Naive B cell (primary cell): ENCODE results near the gene TSGA10. TPM values are rescaled to one million over a fixed set of nuclear protein-coding genes. Genes with fewer than 3 reads are reported as not detected.
"Not testable (repeated sequence)": the region's sequence is repeated elsewhere in the genome, so short reads cannot be mapped to it uniquely, and the experiment has no call there.

Experiments used
- ATAC-seq, 2 donors: fragments of 150-1000 bp; cut with Tn5 transposase; 2 replicates each; pipeline ENCODE4 v1.10.0; 2021; ENCODE audit warnings: low read depth in 2 of 2, mild to moderate bottlenecking in 2 of 2, moderate library complexity in 2 of 2
- DNase-seq: peaks from one replicate; pipeline ENCODE4 v3.0.0; 2022
- H3K27ac Mint-ChIP-seq, 6 donors: one replicate each; pipeline ENCODE4 v1.8.0; 2020 to 2022; ENCODE audit warnings: mild to moderate bottlenecking in 6 of 6, mixed read lengths in 6 of 6, moderate library complexity in 5 of 6, inconsistent platforms in 2 of 6
- H3K27me3 Mint-ChIP-seq, 3 donors: one replicate each; pipeline ENCODE4 v1.8.0; 2021 to 2022; ENCODE audit warnings: mixed read lengths in 3 of 3, mild to moderate bottlenecking in 1 of 3
- H3K36me3 Mint-ChIP-seq, 2 donors: one replicate each; pipeline ENCODE4 v1.8.0; 2020 to 2022; ENCODE audit warnings: mixed read lengths in 2 of 2, inconsistent platforms in 1 of 2, mild to moderate bottlenecking in 1 of 2
- H3K4me1 Mint-ChIP-seq, 3 donors: one replicate each; pipeline ENCODE4 v1.8.0; 2020 to 2022; ENCODE audit warnings: mixed read lengths in 3 of 3, inconsistent platforms in 1 of 3, mild to moderate bottlenecking in 1 of 3, moderate library complexity in 1 of 3
- H3K4me3 Mint-ChIP-seq, 8 donors: one replicate each; pipeline ENCODE4 v1.8.0; 2020 to 2022; ENCODE audit warnings: mild to moderate bottlenecking in 8 of 8, mixed read lengths in 8 of 8, moderate library complexity in 8 of 8, inconsistent platforms in 2 of 8
- H3K9me3 Mint-ChIP-seq, 7 donors: one replicate each; pipeline ENCODE4 v1.8.0; 2020 to 2022; ENCODE audit warnings: mixed read lengths in 7 of 7, mild to moderate bottlenecking in 5 of 7, inconsistent platforms in 2 of 7, moderate library complexity in 1 of 7
- polyA plus RNA-seq, 6 donors: library from polyadenylated mRNA; unstranded; fragments of 300-500 nt; fragmentation: Illumina TruSeq; gene quantifications; one replicate each; pipeline ENCODE4 v1.2.3, GENCODE V29; 2021; ENCODE audit warnings: low read depth in 6 of 6

The TSGA10 gene
- polyA plus RNA-seq, 6 donors from 2014 or later, result 17.2 to 42.2 (median 21.9) TPM

DNA sequence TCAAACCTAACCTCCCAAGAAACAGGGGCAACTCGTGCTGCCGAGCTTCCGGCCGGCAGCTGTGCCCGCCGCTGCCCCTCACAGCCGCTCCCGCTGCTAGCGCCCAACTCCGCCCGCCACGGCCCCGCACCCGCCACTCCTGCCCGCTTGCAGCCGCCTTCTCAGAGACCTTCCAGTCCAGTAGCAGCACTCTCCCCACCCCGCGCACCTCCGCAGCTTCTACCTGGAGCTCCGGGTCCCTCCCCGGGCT lies 14.0 kb downstream of the TSGA10 start:
- Mint-ChIP-seq H3K36me3 (peaks cover 4 to 5% of the 10 kb centered on the region in 2 donors), H3K4me1 (peaks cover 8 to 13% (median 12%) of the 10 kb centered on the region in 3 donors), H3K4me3 (peak overlapping the region; percentile 87 to 98 (median 98)), H3K27ac (peak overlapping the region; percentile 98 to 100 (median 99)), H3K27me3 (no peaks in the 10 kb centered on the region), H3K9me3 (peaks cover 0 to 2% (median 0%) of the 10 kb centered on the region in 7 donors)
- ATAC-seq (no peak), DNase-seq (no peak)

DNA sequence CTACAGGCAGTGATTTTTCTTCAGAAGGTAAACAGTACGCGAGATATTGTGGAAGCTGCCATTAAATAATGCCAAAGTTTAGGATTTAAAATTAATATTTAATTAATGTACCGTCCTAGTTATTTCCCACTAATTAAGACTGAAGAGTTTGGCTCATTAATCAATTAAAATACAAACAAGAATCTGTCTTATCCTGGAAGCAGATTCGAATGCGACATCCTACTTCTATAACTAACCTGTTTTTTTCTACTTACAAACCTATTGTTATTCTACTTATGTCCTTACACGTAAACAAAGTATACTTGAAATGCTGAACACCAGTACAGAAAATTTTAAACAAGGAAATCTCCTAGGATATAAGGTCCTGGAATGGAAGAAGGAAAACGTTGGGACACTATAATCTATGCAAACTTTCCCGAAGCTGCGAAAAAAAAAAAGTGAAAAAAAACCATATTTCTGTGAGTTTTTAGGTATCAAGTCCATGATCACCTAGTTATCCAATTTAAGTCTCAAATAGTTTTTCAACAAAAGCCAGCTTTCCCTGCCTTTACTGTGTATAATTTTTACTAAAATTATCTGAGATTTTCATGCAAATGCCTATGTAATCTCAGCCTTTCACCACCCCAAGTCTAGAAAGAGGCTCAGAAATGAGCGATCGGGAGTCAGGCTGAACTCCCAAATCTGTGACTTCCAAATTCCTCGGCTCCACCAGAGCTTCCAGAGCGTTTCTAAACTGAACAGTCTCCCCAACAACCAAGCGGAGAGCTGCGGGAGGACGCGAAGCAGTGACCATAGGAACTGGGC lies 14.5 kb downstream of the TSGA10 start:
- no peak for DNase-seq
- peak overlapping the region; percentile 87 to 98 (median 98) for H3K4me3 Mint-ChIP-seq

DNA sequence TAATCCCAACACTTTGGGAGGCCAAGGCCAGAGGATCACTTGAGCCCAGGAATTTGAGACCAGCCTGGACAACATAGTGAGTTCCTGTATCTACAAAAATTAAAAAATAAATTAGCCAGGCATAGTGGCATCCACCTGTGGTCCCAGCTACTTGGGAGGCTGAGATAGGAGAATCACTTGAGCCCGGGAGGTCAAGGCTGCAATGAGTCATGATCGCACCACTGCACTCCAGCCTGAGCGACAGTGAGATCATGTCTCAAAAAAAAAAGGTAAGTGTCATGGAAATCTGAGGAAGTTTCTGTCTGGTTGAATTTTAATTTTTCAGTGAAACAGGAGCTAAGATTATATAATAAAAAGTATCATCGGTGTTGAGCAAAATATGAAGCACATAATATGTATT lies 15.7 kb downstream of the TSGA10 start:
- DNase-seq, result no peak
- peaks cover 8 to 15% (median 13%) of the 10 kb centered on the region in 3 donors for H3K4me1 Mint-ChIP-seq
- peaks cover 2 to 5% (median 3%) of the 10 kb centered on the region in 7 donors for H3K9me3 Mint-ChIP-seq
- H3K36me3 Mint-ChIP-seq, result peaks cover 4 to 11% of the 10 kb centered on the region in 2 donors
- H3K27ac Mint-ChIP-seq, result peak overlapping the region in 1 of 6 donors; percentile 54
- no peaks in the 10 kb centered on the region for H3K27me3 Mint-ChIP-seq
- H3K4me3 Mint-ChIP-seq, result peak overlapping the region in 2 of 8 donors; percentile 95 to 98
- no peak for ATAC-seq

More for the DNA sequence above, 14.5 kb downstream of the TSGA10 start:
- Mint-ChIP-seq H3K4me1 (peaks cover 8 to 13% (median 12%) of the 10 kb centered on the region in 3 donors), H3K36me3 (peaks cover 4 to 5% of the 10 kb centered on the region in 2 donors), H3K27me3 (no peaks in the 10 kb centered on the region), H3K27ac (peak overlapping the region; percentile 98 to 100 (median 99)), H3K9me3 (peaks cover 0 to 2% (median 0%) of the 10 kb centered on the region in 7 donors)
- ATAC-seq, result no peak

DNA sequence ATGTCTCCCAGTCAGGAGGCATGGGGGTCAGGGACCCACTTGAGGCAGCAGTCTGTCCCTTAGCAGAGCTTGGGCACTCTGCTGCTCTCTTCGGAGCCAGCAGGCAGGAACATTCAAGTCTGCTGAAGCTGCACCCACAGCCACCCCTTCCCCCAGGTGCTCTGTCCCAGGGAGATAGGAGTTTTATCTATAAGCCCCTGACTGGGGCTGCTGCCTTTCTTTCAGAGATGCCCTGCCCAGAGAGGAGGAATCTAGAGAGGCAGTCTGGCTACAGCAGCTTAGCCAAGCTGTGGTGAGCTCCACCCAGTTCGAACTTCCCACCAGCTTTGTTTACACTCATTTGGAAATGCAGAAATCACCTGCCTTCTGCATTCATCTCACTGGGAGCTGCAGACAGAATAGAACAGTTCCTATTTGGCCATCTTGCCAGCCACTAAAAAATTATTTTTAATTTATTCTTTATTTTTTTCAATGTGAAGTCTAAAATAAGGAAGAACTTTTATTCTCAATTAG lies 19.6 kb downstream of the TSGA10 start:
- H3K36me3 Mint-ChIP-seq, result peaks cover 4 to 28% of the 10 kb centered on the region in 2 donors
- not testable (repeated sequence) for H3K4me1 Mint-ChIP-seq, ATAC-seq, DNase-seq, H3K4me3 Mint-ChIP-seq, H3K27me3 Mint-ChIP-seq
- H3K9me3 Mint-ChIP-seq, result peaks cover 9 to 42% (median 33%) of the 10 kb centered on the region in 7 donors
- peak overlapping the region in 1 of 6 donors; percentile 11 for H3K27ac Mint-ChIP-seq

DNA sequence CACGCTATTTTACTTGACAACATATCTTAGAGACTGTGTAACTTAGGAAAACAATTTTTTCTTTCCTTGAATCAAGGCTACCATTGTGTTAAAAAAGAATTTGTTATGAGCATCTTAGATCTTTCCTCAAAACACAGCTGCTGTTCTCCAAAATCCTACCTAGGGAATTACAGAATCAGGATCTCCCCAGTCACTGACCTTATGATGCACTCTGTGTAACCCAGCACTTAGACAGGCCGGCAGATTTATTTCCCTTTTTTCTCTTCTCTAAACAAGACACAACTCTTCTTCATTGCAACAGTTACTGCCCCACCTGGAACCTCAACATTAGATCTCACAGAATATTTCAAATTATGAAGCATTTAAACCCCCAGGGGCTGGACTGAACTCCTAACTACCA lies 26.8 kb downstream of the TSGA10 start:
- H3K9me3 Mint-ChIP-seq, result peaks cover 17 to 50% (median 39%) of the 10 kb centered on the region in 7 donors
- no peaks in the 10 kb centered on the region for H3K27me3 Mint-ChIP-seq
- no peak overlapping the region for H3K4me3 Mint-ChIP-seq
- no peak for ATAC-seq
- H3K27ac Mint-ChIP-seq, result no peak overlapping the region
- H3K36me3 Mint-ChIP-seq, result peaks cover 31 to 42% of the 10 kb centered on the region in 2 donors
- no peak for DNase-seq
- no peaks in the 10 kb centered on the region for H3K4me1 Mint-ChIP-seq

DNA sequence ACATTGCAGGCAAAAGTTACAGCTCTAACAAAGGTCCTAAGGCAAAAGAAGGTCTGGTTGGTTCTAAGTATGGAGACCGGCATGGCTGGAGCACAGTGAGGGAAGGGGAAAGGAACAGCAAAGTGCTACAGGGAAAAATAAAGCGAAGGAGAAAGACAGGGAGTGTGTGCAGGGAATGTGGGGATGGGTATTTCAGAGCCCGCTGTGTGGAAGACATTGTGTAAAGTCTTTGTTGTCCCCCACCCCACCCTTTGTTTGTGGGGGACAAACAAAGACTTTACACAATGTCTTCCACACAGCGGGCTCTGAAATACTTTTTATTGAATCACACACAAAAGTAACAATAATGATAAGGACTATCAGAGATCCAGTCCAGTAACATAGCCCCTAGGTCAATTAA lies 42.1 kb downstream of the TSGA10 start:
- no peaks in the 10 kb centered on the region for H3K4me1 Mint-ChIP-seq
- peak overlapping the region in 1 of 6 donors; percentile 86 for H3K27ac Mint-ChIP-seq
- H3K36me3 Mint-ChIP-seq, result peaks cover 0 to 8% of the 10 kb centered on the region in 2 donors
- DNase-seq (no peak), ATAC-seq (no peak)
- no peaks in the 10 kb centered on the region for H3K9me3 Mint-ChIP-seq
- H3K4me3 Mint-ChIP-seq, result no peak overlapping the region
- H3K27me3 Mint-ChIP-seq, result peaks cover 0 to 5% (median 0%) of the 10 kb centered on the region in 3 donors

DNA sequence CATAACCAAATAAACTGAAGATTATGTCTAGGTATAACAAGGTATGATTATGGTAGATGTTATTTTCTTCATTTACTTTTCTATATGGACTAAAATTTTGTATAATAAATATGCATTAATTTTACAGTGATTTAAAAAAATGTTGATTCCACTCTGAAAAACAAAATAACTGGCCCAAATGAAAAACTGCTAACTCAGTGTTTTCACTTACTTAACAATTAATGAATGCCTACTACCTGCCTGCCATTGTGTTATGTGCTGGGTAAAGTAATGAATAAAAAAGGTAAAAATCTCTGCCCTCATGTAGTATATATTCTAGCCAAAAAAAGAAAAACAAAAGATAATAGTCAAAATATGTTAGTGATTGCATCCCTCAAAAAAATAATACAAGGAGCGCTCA lies 42.8 kb downstream of the TSGA10 start:
- Mint-ChIP-seq H3K27ac (no peak overlapping the region), H3K4me3 (no peak overlapping the region), H3K36me3 (peaks cover 0 to 8% of the 10 kb centered on the region in 2 donors), H3K9me3 (no peaks in the 10 kb centered on the region), H3K27me3 (peaks cover 0 to 5% (median 0%) of the 10 kb centered on the region in 3 donors), H3K4me1 (no peaks in the 10 kb centered on the region)
- ATAC-seq (no peak), DNase-seq (no peak)

DNA sequence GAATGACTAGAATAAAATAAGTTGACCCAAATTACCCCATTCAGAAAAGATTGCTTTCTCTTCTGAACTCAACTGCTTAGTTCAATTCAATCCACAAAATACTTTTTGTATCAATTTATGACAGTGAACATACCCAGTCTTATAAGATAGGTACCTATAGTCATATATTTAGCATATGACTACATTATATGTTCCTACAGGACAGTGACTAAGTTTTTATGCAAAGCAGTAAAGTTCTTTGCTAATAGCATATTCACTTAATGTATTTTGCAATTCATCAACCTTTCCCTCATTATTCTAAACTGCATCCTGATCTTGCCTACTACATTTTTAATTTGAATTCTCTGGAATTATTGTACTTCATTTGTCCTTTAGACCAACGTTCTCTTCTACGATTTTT lies 43.5 kb downstream of the TSGA10 start:
- Mint-ChIP-seq H3K27ac (no peak overlapping the region), H3K36me3 (peaks cover 0 to 8% of the 10 kb centered on the region in 2 donors), H3K9me3 (no peaks in the 10 kb centered on the region), H3K27me3 (peaks cover 0 to 5% (median 0%) of the 10 kb centered on the region in 3 donors), H3K4me1 (no peaks in the 10 kb centered on the region), H3K4me3 (no peak overlapping the region)
- ATAC-seq, result no peak
- no peak for DNase-seq

DNA sequence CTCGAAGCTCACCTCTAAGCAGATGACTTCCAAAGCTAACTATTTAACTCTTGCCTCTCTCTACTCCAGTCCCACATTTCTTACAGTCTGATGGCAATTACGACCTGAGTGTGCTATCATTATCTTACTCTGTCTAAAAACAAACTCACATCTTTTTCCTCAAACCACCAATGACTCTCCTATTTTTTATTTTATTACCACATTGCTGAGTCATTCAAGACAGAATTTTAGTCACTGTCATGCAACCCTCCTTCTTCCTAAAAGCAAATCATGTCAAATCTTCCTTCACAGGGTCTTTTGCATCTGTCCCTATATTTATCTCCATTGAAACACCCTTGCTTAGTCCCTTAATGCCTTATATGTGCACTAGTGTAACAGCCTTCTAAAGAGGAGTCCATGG lies 47.8 kb downstream of the TSGA10 start:
- Mint-ChIP-seq H3K36me3 (peaks cover 7 to 17% of the 10 kb centered on the region in 2 donors), H3K27me3 (no peaks in the 10 kb centered on the region), H3K4me3 (no peak overlapping the region), H3K9me3 (no peaks in the 10 kb centered on the region), H3K27ac (no peak overlapping the region), H3K4me1 (peaks cover 0 to 3% (median 0%) of the 10 kb centered on the region in 3 donors)
- DNase-seq (no peak), ATAC-seq (no peak)

DNA sequence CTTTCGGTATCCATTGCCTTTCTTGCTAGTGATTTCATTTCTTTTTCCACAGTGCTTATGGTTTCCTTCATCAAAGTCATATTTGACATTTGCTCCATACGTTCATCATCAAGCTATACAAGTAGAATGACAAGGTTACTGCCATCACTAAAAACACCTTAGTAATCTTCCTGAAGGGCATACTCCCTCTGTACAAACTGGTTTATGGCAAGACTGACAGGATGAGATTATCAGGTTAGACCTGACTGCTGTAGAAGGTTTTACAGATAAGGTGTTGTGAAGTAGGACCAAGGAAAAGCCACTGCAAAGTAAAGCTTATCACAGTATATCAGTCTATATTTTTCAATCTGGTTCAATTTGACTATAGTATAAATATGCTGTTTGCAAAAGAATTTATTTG lies 50.7 kb downstream of the TSGA10 start:
- no peak overlapping the region for H3K4me3 Mint-ChIP-seq
- peaks cover 7 to 14% of the 10 kb centered on the region in 2 donors for H3K36me3 Mint-ChIP-seq
- peaks cover 0 to 11% (median 0%) of the 10 kb centered on the region in 3 donors for H3K4me1 Mint-ChIP-seq
- H3K27ac Mint-ChIP-seq, result no peak overlapping the region
- DNase-seq (no peak), ATAC-seq (no peak)
- no peaks in the 10 kb centered on the region for H3K9me3 Mint-ChIP-seq
- H3K27me3 Mint-ChIP-seq, result no peaks in the 10 kb centered on the region

DNA sequence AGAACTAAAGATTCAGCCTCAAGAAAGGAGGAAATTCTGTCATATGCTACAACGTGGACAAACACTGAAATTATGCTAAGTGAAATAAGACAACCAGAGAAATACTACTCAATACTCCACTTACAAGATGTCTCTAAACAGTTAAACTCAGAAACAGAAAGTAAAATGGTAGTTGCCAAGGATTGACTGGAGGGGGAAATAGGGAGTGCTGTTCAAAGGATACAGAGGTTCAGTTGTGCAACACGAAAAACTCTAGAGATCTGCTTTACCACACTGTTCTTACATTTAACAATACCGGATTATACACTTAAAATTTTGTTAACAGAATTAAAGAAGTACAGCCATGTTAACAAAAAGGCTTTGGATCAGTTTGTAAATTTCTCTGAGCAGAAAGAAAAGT lies 53.0 kb downstream of the TSGA10 start:
- Mint-ChIP-seq H3K4me1 (peaks cover 0 to 11% (median 0%) of the 10 kb centered on the region in 3 donors), H3K9me3 (no peaks in the 10 kb centered on the region), H3K4me3 (no peak overlapping the region), H3K27me3 (no peaks in the 10 kb centered on the region), H3K36me3 (peaks cover 9% of the 10 kb centered on the region in 2 donors), H3K27ac (peak overlapping the region in 4 of 6 donors; percentile 14 to 94 (median 26))
- ATAC-seq (no peak), DNase-seq (no peak)

DNA sequence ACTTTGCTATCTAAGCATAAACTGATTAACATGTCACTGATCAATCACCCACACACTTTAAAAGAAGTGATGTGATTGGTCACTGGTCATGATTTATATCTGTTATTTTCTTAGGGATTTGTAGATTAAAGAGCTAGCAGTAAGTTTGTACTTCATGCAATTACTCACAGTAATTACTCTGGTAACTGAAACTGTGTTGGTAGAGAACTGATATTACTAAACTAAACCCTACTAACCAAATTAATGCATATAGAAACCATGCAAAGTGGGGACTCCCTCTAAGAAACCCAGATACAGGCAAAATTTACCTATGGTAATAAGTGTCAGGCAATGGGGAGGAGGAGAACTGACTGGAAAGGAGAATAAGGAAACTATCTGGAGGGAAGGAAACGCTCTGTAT lies 58.0 kb downstream of the TSGA10 start:
- Mint-ChIP-seq H3K27ac (no peak overlapping the region), H3K9me3 (peaks cover 0 to 22% (median 13%) of the 10 kb centered on the region in 7 donors), H3K27me3 (no peaks in the 10 kb centered on the region), H3K4me3 (no peak overlapping the region), H3K4me1 (peaks cover 0 to 6% (median 0%) of the 10 kb centered on the region in 3 donors), H3K36me3 (peaks cover 0 to 16% of the 10 kb centered on the region in 2 donors)
- ATAC-seq (no peak), DNase-seq (no peak)

DNA sequence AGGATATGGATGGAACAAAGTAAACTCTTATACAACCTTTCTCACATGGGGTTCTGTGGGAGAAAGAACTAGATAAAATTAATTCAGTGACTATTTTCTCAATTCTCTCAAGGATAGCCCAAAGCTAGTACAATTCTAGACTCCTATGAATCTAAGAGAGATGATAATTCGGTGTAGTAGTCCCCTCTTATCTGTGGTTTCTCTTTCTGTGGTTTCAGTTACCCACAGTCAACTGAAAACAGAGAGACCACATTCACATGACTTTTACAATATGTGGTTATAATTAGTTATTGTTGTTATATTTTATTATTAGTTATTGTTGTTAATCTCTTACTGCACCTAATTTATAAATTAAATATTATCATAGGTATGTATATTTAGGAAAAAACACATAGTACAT lies 66.7 kb downstream of the TSGA10 start:
- Mint-ChIP-seq H3K36me3 (peaks cover 0 to 7% of the 10 kb centered on the region in 2 donors), H3K4me1 (peaks cover 0 to 6% (median 0%) of the 10 kb centered on the region in 3 donors), H3K4me3 (no peak overlapping the region), H3K9me3 (peaks cover 0 to 14% (median 5%) of the 10 kb centered on the region in 7 donors), H3K27me3 (peaks cover 0 to 11% (median 6%) of the 10 kb centered on the region in 3 donors), H3K27ac (no peak overlapping the region)
- no peak for ATAC-seq
- no peak for DNase-seq

DNA sequence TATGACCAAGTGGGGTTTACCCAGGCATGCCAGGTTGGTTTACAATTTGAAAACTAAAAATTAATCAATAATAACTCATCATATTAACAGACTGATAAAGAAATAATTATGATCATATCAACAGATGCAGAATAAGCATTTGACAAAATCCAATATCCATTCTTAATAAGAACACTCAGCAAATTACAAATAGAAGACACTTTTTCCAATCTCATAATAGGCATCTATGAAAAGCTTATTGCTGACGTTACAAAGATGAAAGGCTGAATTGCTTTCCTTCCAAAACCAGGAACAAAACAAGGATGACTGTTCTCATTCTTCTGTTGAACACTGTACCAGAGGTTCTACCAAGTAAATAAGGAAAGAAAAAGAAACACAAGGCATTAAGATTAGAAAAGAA lies 68.4 kb downstream of the TSGA10 start:
- no peak for DNase-seq
- no peak for ATAC-seq
- Mint-ChIP-seq H3K36me3 (no peaks in the 10 kb centered on the region), H3K4me1 (peaks cover 0 to 6% (median 0%) of the 10 kb centered on the region in 3 donors), H3K4me3 (no peak overlapping the region), H3K9me3 (peaks cover 0 to 5% (median 1%) of the 10 kb centered on the region in 7 donors), H3K27me3 (peaks cover 0 to 13% (median 6%) of the 10 kb centered on the region in 3 donors), H3K27ac (no peak overlapping the region)
